GM21526 (cell line): ENCODE measurements around the gene MTCL3.
"Not testable (repeated sequence)": the region's sequence is repeated elsewhere in the genome, so short reads cannot be mapped to it uniquely, and the experiment has no call there.

ENCODE experiments used
- ATAC-seq: cut with Tn5 transposase; IDR thresholded peaks from one replicate; pipeline ENCODE4 v1.9.1; 2021; ENCODE audit warnings: moderate library complexity; ENCODE audit not compliant: unreplicated experiment, low FRiP score

Gene MTCL3

DNA sequence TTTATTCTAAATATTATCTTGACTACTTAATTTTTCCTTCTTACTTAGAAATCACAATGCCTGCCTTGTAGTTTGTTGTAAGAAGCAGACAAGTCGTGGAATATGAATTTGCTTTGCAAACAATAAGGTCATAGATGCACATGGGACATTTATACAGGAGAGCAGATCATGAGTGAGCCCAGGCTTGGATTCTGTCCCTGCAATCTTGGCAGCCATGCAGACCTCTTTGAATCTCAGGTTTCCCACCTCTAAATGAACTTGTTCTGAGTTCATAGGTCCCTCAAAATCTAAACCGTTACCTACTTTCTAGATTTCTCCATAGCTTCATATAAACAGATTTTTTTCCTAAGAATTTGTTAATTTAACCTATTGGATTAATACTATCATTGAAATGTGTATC is 79.4 kb downstream of the MTCL3 start:
- ATAC-seq, result no peak

DNA sequence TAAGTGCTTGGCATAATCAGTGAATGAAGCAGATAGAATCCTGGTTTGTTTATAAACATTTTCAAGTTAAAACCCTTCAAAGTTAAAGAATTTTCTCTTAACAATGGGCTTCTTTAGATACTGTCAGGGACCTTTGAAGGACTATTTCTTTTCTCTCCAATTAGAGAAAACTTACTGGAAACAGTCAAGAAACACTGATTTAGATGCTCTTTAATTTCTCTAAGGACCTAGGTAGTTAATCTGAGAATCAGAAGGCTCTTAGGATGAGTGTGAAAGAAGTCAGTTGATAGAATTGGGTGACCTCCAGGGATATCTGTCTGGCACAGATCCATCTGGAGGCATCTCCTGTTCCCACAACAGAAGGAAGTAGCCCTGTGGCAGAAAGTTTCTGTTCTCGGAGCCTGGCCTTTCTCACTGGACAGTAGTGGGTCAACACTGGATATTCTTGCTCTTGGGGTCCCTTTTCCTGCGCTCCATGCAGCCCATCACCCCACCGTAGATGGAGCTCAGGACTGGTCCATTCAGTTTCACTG is 82.5 kb downstream of the MTCL3 start:
- ATAC-seq, result no peak

DNA sequence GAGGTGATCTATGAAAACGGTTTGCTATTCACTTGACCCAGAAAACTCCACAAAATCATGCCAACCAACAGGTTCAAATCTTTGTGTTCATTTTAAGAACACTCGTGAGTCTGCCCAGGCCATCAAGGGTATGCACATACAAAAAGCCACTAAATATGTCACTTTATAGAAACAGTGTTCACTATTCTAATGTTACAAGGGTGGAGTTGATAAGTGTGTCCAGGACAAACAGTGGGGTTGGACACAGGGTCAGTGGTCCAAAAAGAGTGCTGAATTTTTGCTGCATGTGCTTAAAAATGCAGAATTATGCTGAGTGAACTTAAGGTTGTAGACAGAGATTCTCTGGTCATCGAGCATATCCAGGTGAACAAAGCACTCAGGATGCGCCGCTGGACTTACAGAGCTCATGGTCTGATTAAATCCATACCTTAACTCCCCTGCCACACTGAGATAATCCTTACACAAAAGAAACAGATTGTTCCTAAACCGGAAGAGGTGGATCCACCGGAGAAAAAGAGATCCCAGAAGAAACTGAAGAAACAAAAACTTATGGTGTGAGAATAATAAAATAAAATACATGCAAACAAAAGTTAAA is 83.4 kb downstream of the MTCL3 start:
- ATAC-seq, result no peak

DNA sequence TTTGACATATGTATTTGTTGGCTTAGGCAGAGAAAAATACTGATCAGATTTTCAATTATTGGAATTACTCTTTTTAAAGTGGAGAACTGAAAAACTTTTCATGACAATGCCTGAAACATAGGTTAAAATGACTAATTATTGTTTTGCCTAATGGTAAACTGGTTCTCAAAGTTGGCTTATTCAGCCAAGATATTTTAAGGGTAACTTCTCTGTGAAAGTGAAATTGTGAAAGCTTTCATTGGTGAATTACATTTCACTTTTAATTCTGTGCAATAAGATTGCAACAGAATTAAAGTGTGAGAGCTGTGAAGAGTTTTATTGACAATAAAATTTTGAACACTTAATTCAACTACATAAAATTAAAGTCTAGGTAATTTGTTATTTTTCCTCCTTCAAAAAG is 84.5 kb downstream of the MTCL3 start:
- ATAC-seq, result no peak

DNA sequence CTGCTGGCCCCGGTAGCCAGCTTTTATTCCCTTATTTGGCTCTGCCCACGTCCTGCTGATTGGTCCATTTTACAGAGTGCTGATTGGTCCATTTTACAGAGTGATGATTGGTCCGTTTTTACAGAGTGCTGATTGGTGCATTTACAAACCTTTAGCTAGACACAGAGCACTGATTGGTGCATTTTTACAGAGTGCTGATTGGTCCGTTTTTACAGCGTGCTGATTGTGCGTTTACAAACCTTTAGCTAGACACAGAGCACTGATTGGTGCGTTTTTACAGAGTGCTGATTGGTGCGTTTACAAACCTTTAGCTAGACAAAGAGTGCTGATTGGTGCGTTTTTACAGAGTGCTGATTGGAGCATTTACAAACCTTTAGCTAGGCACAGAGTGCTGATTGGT is 90.6 kb downstream of the MTCL3 start:
- not testable (repeated sequence) for ATAC-seq

DNA sequence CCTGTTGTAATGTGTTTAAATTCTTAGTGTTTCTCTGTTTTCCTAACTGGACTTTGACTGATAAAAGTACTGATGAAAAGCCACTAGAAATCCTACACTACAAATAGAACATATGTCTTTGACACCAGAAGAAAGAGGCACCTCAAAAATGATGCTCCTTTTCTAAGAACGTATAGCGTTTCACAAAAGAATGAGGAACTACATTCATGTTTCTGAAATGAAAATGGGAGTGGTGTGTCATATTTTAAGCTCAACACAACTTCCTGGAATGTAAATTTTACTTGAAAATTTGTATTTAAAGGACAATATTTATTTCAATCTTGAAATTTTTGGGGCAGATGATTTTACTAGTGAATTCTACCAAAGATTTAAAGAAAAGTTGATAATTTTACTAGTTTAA is 95.2 kb downstream of the MTCL3 start:
- no peak for ATAC-seq
